ENCODE data around the gene LRMDA.

The LRMDA gene

DNA sequence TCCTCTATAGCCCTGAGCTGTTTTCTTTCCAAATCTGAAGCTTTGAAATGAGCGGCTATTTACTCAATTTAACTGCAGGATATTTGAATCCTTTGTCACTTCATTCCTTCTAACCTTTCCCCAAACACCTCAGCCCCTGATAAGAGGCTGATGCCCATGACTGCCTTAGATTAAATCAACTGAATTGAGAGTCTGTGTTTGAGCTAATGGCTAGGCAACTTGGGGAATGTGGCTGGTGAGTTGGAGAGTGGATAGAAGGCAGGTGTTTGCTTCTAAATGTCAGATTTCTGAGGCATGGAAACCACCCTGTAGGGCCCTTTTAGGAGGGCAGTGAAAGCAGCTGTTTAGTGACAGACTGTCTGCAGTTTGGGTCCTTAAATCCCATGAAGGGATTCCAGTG lies 759.9 kb downstream of the LRMDA start:
- TF ChIP-seq TAF1 (IDR thresholded peaks at IDR 0.05; ENCODE audit: low read depth) (no peak), NFIC (IDR thresholded peaks at IDR 0.05) (no peak), CREB1 (IDR thresholded peaks at IDR 0.05; ENCODE audit: low read depth) (no peak), CEBPB (IDR thresholded peaks at IDR 0.05) (no peak), ZBTB7A (IDR thresholded peaks at IDR 0.05; ENCODE audit: low read depth) (no peak), RAD21 (IDR thresholded peaks at IDR 0.05; ENCODE audit: low read depth) (no peak), FOXM1 (IDR thresholded peaks at IDR 0.05; ENCODE audit: borderline replicate concordance, low read depth) (no peak)

DNA sequence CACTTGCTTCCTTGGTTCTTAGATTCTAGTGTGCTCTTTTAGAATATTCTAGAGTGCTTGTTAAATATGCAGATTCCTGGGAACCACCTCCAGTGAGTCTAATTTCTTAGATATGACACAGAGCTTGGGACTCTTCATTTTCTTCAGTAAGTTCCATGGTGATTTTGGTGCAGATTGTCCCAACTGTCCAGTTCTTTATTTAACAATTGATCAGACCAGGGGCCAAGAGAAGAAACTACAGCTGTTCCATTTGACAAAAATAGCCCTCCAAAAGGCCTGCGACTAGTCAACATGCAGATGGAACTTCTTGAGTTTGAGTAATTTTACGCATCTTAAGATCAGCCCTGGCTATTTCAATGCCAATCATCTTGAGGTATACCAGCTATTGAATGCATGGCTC lies 760.7 kb downstream of the LRMDA start:
- TF ChIP-seq FOXM1 (IDR thresholded peaks at IDR 0.05; ENCODE audit: borderline replicate concordance, low read depth) = no peak
- TF ChIP-seq, protein P1, sequence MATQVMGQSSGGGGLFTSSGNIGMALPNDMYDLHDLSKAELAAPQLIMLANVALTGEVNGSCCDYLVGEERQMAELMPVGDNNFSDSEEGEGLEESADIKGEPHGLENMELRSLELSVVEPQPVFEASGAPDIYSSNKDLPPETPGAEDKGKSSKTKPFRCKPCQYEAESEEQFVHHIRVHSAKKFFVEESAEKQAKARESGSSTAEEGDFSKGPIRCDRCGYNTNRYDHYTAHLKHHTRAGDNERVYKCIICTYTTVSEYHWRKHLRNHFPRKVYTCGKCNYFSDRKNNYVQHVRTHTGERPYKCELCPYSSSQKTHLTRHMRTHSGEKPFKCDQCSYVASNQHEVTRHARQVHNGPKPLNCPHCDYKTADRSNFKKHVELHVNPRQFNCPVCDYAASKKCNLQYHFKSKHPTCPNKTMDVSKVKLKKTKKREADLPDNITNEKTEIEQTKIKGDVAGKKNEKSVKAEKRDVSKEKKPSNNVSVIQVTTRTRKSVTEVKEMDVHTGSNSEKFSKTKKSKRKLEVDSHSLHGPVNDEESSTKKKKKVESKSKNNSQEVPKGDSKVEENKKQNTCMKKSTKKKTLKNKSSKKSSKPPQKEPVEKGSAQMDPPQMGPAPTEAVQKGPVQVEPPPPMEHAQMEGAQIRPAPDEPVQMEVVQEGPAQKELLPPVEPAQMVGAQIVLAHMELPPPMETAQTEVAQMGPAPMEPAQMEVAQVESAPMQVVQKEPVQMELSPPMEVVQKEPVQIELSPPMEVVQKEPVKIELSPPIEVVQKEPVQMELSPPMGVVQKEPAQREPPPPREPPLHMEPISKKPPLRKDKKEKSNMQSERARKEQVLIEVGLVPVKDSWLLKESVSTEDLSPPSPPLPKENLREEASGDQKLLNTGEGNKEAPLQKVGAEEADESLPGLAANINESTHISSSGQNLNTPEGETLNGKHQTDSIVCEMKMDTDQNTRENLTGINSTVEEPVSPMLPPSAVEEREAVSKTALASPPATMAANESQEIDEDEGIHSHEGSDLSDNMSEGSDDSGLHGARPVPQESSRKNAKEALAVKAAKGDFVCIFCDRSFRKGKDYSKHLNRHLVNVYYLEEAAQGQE (IDR thresholded peaks at IDR 0.05; ENCODE audit: low read depth) = no peak
- no peak for TF ChIP-seq CEBPB (IDR thresholded peaks at IDR 0.05)
- TF ChIP-seq TCF12 (IDR thresholded peaks at IDR 0.05; ENCODE audit: low read depth) = no peak
- no peak for TF ChIP-seq CREB1 (IDR thresholded peaks at IDR 0.05; ENCODE audit: low read depth)
- no peak for TF ChIP-seq YY1 (IDR thresholded peaks at IDR 0.05; ENCODE audit: low read depth)
- no peak for TF ChIP-seq NFIC (IDR thresholded peaks at IDR 0.05)
- no peak for TF ChIP-seq EGR1 (IDR thresholded peaks at IDR 0.05)
- no peak for TF ChIP-seq TAF1 (IDR thresholded peaks at IDR 0.05; ENCODE audit: low read depth)
- TF ChIP-seq ZBTB7A (IDR thresholded peaks at IDR 0.05; ENCODE audit: low read depth) = no peak
- TF ChIP-seq, protein P2, sequence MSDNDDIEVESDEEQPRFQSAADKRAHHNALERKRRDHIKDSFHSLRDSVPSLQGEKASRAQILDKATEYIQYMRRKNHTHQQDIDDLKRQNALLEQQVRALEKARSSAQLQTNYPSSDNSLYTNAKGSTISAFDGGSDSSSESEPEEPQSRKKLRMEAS (IDR thresholded peaks at IDR 0.05) = no peak
- TF ChIP-seq TEAD4 (IDR thresholded peaks at IDR 0.05) = no peak
- no peak for TF ChIP-seq RAD21 (IDR thresholded peaks at IDR 0.05; ENCODE audit: low read depth)
- no peak for TF ChIP-seq EP300 (IDR thresholded peaks at IDR 0.05; ENCODE audit: borderline replicate concordance)

DNA sequence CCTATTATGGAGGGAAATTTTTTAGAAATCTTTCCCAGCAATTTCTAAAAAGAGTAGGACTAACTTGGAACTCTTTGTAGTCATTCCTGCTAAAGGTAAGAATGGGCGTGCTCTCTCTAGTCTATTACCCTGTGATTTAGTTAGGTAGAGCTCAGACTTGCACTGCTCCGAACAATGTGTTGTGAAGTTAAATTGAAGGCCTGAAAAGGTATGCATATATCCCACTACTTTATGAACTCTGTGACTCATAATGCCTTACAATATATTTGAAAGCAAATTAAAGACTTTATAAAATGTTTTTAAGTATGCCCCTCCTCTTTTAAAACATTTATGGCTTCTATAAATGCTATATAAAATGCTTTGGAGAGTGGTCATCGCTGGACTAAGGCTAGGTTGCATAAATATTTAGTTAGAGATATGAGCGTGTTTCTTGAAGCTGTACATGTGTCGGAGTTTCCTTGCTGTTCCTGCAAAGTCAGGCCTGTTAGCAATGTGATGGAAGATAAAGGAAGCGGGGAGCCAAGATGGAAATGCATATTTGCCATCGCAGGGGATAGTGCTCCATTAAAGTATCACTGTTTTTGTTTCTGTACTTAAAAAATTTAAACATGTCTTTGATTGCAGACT lies 761.4 kb downstream of the LRMDA start:
- TF ChIP-seq RAD21 (IDR thresholded peaks at IDR 0.05; ENCODE audit: low read depth) (no peak), ZBTB7A (IDR thresholded peaks at IDR 0.05; ENCODE audit: low read depth) (no peak), TAF1 (IDR thresholded peaks at IDR 0.05; ENCODE audit: low read depth) (no peak), TCF12 (IDR thresholded peaks at IDR 0.05; ENCODE audit: low read depth) (no peak), EP300 (IDR thresholded peaks at IDR 0.05; ENCODE audit: borderline replicate concordance) (no peak), CEBPB (IDR thresholded peaks at IDR 0.05) (no peak), TEAD4 (IDR thresholded peaks at IDR 0.05) (no peak), YY1 (IDR thresholded peaks at IDR 0.05; ENCODE audit: low read depth) (no peak)

DNA sequence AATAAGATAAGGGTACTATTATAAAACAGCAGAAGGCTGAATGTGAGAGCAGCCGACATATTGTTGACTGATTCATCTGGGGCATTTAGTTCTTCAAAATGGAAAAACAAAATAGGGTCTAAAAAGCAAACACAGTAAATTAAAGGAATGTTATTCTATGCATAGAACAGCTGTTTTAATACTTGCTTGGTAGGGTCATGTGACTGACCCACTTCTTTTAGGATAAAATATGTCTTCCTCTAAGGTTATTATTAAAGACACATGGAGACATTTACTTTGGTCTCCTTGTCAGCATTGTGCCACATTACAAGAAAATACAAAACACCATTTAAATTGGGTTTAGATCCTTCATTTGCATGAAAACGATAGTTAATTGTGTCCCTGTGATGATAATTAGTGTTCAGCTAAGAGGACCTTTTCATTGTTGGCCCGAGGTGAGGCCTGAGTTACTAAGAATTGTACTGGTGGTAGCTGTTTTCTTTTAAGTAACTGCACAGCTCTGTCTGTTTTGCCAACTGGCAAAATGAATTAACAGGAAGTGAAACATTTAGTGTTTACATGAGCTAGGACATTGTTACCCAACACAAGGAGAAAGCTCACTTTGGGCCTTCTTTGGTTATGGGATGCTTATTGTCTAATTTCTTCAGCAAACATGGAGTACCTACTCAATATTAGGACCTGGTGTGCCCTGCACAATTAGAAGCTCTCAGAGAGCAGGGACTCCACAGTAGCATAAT lies 764.4 kb downstream of the LRMDA start:
- TF ChIP-seq TEAD4 (IDR thresholded peaks at IDR 0.05) (no peak), ZBTB7A (IDR thresholded peaks at IDR 0.05; ENCODE audit: low read depth) (no peak), FOXM1 (IDR thresholded peaks at IDR 0.05; ENCODE audit: borderline replicate concordance, low read depth) (no peak), NFIC (IDR thresholded peaks at IDR 0.05) (no peak), TCF12 (IDR thresholded peaks at IDR 0.05; ENCODE audit: low read depth) (no peak), RAD21 (IDR thresholded peaks at IDR 0.05; ENCODE audit: low read depth) (no peak), YY1 (IDR thresholded peaks at IDR 0.05; ENCODE audit: low read depth) (no peak), TAF1 (IDR thresholded peaks at IDR 0.05; ENCODE audit: low read depth) (no peak)
- TF ChIP-seq, protein P1 (IDR thresholded peaks at IDR 0.05; ENCODE audit: low read depth) = no peak
- TF ChIP-seq, protein P2 (IDR thresholded peaks at IDR 0.05) = no peak
- TF ChIP-seq, protein P3, sequence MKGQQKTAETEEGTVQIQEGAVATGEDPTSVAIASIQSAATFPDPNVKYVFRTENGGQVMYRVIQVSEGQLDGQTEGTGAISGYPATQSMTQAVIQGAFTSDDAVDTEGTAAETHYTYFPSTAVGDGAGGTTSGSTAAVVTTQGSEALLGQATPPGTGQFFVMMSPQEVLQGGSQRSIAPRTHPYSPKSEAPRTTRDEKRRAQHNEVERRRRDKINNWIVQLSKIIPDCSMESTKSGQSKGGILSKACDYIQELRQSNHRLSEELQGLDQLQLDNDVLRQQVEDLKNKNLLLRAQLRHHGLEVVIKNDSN (IDR thresholded peaks at IDR 0.05) = no peak

DNA sequence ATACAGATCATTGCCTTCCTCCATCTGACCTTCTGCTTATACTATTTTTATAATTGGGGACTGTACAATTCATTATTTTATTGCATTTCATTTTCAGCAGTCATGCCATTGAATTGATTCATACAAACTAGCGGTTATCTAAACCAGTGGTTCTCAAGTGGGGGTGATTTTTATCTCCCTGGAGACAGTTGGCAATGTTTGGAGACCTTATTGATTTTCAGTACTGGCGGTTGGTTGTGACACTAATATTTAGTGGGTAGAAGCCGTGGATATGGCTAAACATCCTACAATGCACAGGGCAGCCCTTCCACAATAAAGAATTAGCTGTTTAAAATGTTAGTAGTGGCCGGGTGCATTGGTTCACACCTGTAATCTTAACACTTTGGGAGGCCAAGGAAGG lies 765.9 kb downstream of the LRMDA start:
- TF ChIP-seq CEBPB (IDR thresholded peaks at IDR 0.05) = no peak
- no peak for TF ChIP-seq TCF12 (IDR thresholded peaks at IDR 0.05; ENCODE audit: low read depth)
- no peak for TF ChIP-seq EP300 (IDR thresholded peaks at IDR 0.05; ENCODE audit: borderline replicate concordance)

DNA sequence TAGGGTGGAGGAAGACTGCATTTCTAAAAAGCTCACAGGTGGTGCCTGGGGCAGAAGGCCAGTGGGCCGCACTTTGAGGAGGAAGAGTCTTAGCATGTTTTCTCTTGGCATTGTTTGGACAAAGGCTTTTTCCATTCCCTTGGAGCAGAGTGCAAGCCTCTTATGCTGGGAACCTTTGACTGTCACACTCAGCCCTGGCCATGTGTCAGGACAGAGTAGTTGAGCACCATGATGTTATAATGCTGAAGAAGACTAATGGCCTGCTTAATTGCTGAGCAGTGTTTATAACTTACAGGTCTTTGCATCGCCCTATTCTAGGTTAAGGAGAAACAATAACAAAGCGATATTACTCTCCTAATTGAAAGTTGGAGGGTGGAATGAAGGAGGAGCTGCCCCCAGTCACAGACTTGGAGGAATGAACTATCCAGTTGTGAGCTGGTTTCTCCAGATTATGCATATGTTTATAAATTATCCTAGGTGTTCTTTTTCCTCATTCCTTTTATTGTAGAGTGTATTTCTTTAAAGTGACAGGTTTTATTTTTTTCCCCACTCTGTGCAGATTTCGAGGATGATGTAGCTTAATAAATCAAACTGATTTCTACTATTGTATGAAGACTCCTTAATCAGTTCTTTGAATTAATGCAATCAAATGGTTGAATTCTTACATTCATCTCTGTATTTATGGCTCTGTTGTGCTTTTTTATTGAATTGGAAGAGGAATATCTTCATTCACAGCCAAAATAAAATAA lies 767.0 kb downstream of the LRMDA start:
- TF ChIP-seq TEAD4 (IDR thresholded peaks at IDR 0.05) = no peak
- TF ChIP-seq FOXM1 (IDR thresholded peaks at IDR 0.05; ENCODE audit: borderline replicate concordance, low read depth) = no peak
- TF ChIP-seq CEBPB (IDR thresholded peaks at IDR 0.05) = no peak

Data from Ishikawa (cell line).